B cell (primary cell): Measurements from ENCODE around the gene SLC6A7. TPM values are rescaled to one million over a fixed set of nuclear protein-coding genes. Genes with fewer than 3 reads are reported as not detected.

ENCODE experiments used
- ATAC-seq: fragments of 200-7000 bp; cut with Tn5 transposase; one replicate; pipeline ENCODE4 v1.10.0; 2021; ENCODE audit warnings: low read depth, mild to moderate bottlenecking, moderate number of reproducible peaks, moderate library complexity
- CTCF ChIA-PET: fragments of 350-600 bp; sonication (Branson Sonifier 250); formaldehyde crosslinking; loops from one replicate; lab custom pipeline; 2021; ENCODE audit warnings: antibody characterized with exemption, inconsistent platforms; lab: Charles Lee
- POLR2A ChIA-PET: fragments of 350-600 bp; sonication (Branson Sonifier 250); formaldehyde crosslinking; loops from one replicate; lab custom pipeline; 2021; ENCODE audit warnings: antibody characterized with exemption; lab: Charles Lee
- DNase-seq: peaks from one replicate; pipeline ENCODE4 v3.0.0; 2013
- H2AFZ ChIP-seq: 2 replicates; pipeline ENCODE4 v1.6.1; 2012; ENCODE audit warnings: mild to moderate bottlenecking, low read depth, low read length; ENCODE audit not compliant: insufficient read depth, poor library complexity, severe bottlenecking
- H3K27ac ChIP-seq, 2 donors: 1 replicate in 1 of 2; 2 replicates in 1 of 2; pipeline ENCODE4 v1.5.1; 2012 to 2013; ENCODE audit warnings: low read length in 2 of 2, mild to moderate bottlenecking in 2 of 2, moderate library complexity in 1 of 2
- H3K27me3 ChIP-seq, 4 experiments: fragments of 200-600 bp in 1 of 4; sonication (generic) in 1 of 4; replicated peaks in 1 of 4; 1 replicate in 2 of 4; 2 replicates in 2 of 4; pipeline versions ENCODE4 v1.6.1 to v1.7.0; 2013 to 2016; ENCODE audit warnings: low read length in 3 of 4, mild to moderate bottlenecking in 2 of 4, mixed read lengths in 1 of 4, moderate library complexity in 1 of 4; ENCODE audit not compliant: insufficient read depth in 4 of 4, control insufficient read depth in 3 of 4; ENCODE audit errors: control extremely low read depth in 1 of 4
- H3K36me3 ChIP-seq, 2 experiments: replicated peaks in 1 of 2; 1 replicate in 1 of 2; 2 replicates in 1 of 2; pipeline versions ENCODE4 v1.6.1 to v1.7.1; 2013; ENCODE audit warnings: low read length in 1 of 2; ENCODE audit not compliant: insufficient read depth in 2 of 2, control insufficient read depth in 1 of 2; ENCODE audit errors: control extremely low read depth in 1 of 2, extremely low read depth in 1 of 2
- H3K4me1 ChIP-seq, 2 donors: fragments of 200-600 bp in 1 of 2; sonication (generic) in 1 of 2; 1 replicate in 1 of 2; 2 replicates in 1 of 2; pipeline versions ENCODE4 v1.5.1 to v1.6.1; 2013 to 2017; ENCODE audit warnings: low read length in 2 of 2; ENCODE audit not compliant: control insufficient read depth in 2 of 2, insufficient read depth in 2 of 2
- H3K4me2 ChIP-seq: replicated peaks from 2 replicates; pipeline ENCODE3; 2012; ENCODE audit warnings: mild to moderate bottlenecking, low read depth, low read length; ENCODE audit not compliant: poor library complexity, severe bottlenecking
- H3K4me3 ChIP-seq, 5 experiments: fragments of 200-600 bp in 1 of 5; sonication (generic) in 1 of 5; 1 replicate in 3 of 5; 2 replicates in 2 of 5; pipeline versions ENCODE4 v1.5.1 to v1.7.0; 2011 to 2016; ENCODE audit warnings: low read length in 4 of 5, mild to moderate bottlenecking in 4 of 5, low read depth in 2 of 5, control low read depth in 1 of 5, moderate library complexity in 1 of 5; ENCODE audit not compliant: insufficient read depth in 1 of 5; ENCODE audit errors: control extremely low read depth in 1 of 5, extremely low read depth in 1 of 5
- H3K79me2 ChIP-seq: fragments of 200-600 bp; sonication (generic); one replicate; pipeline ENCODE4 v1.6.0; 2016; ENCODE audit warnings: low read length; ENCODE audit not compliant: control insufficient read depth, insufficient read depth
- H3K9ac ChIP-seq: fragments of 200-600 bp; sonication (generic); 2 replicates; pipeline ENCODE4 v1.6.1; 2017; ENCODE audit warnings: mild to moderate bottlenecking, low read length, moderate library complexity
- H3K9me3 ChIP-seq, 3 donors: one replicate each; pipeline versions ENCODE4 v1.6.1 to v1.7.1; 2013; ENCODE audit warnings: low read length in 2 of 3; ENCODE audit not compliant: control insufficient read depth in 2 of 3, insufficient read depth in 1 of 3; ENCODE audit errors: control extremely low read depth in 1 of 3
- H4K20me1 ChIP-seq: 2 replicates; pipeline ENCODE4 v1.6.0; 2012; ENCODE audit warnings: mild to moderate bottlenecking, low read length; ENCODE audit not compliant: insufficient read depth, control insufficient read depth, poor library complexity, severe bottlenecking
- H3K27ac Mint-ChIP-seq: one replicate; pipeline ENCODE4 v1.8.0; 2021; ENCODE audit warnings: mixed read lengths
- H3K27me3 Mint-ChIP-seq: one replicate; pipeline ENCODE4 v1.8.0; 2021; ENCODE audit warnings: mixed read lengths
- H3K4me1 Mint-ChIP-seq: one replicate; pipeline ENCODE4 v1.8.0; 2021; ENCODE audit warnings: mixed read lengths
- H3K4me3 Mint-ChIP-seq: one replicate; pipeline ENCODE4 v1.8.0; 2021; ENCODE audit warnings: mixed read lengths
- H3K9me3 Mint-ChIP-seq: one replicate; pipeline ENCODE4 v1.8.0; 2022; ENCODE audit warnings: mixed read lengths; ENCODE audit not compliant: insufficient read depth
- CTCF ChIP-seq: fragments of 200-600 bp; IDR thresholded peaks from one replicate; pipeline ENCODE4 v1.8.0; 2022; ENCODE audit warnings: antibody characterized with exemption, mild to moderate bottlenecking
- EZH2 ChIP-seq: IDR thresholded peaks from 2 replicates; pipeline ENCODE4 v1.6.1; 2012; ENCODE audit warnings: borderline replicate concordance, low read depth, mild to moderate bottlenecking, moderate library complexity, low read length; ENCODE audit not compliant: insufficient read depth, poor library complexity, severe bottlenecking
- WGBS: methylation state at CpG from one replicate; pipeline ENCODE4 v1.1.5; 2013; ENCODE audit warnings: missing lambda C conversion rate; ENCODE audit not compliant: insufficient coverage; 5-methylcytosine and 5-hydroxymethylcytosine counted together
- intact Hi-C: fragments of 100-400 bp; cut with micrococcal nuclease; formaldehyde crosslinking; loops from one replicate; pipeline ENCODE4 v1.10.0; 2022
- polyA plus RNA-seq: library from polyadenylated mRNA; depleted of rRNA; stranded (reverse); fragments of >200 nt; gene quantifications from 2 replicates; pipeline ENCODE4 v1.2.3, GENCODE V29; 2012
- total RNA-seq, 2 donors: library from RNA; stranded (reverse); fragments of 120-200 nt in 1 of 2; gene quantifications; 1 replicate in 1 of 2; 2 replicates in 1 of 2; pipeline versions ENCODE4 v1.2.3 to v1.2.4, GENCODE V29; 2013 to 2022

Gene SLC6A7
- total and polyA plus RNA-seq, 2 donors (not counting 1 experiment from before 2014, with no cell fraction given), result not detected

- ChIA-PET CTCF (interaction anchor here (0.6 to 2.7 kb wide), 6 partner anchors 20 to 576 kb away, joined by 3 to 10 read pairs (median 4); no protein-coding TSS in a partner anchor), POLR2A (no interaction called here)
- peaks cover 0 to 10% (median 2%) of the 10 kb centered on the region in 4 experiments for H3K27me3 ChIP-seq
- no peak overlapping the region for H3K9ac ChIP-seq
- H3K4me2 ChIP-seq, result no peak overlapping the region
- no peaks in the 10 kb centered on the region for H4K20me1 ChIP-seq
- TF ChIP-seq EZH2, result no peak
- no peak for TF ChIP-seq CTCF
- peaks cover 2 to 6% of the 10 kb centered on the region in 2 donors for H3K4me1 ChIP-seq
- Mint-ChIP-seq H3K4me1 (peaks cover 3% of the 10 kb centered on the region), H3K27ac (no peak overlapping the region), H3K27me3 (peaks cover 17% of the 10 kb centered on the region), H3K9me3 (no peaks in the 10 kb centered on the region), H3K4me3 (no peak overlapping the region)
- no peaks in the 10 kb centered on the region for H3K79me2 ChIP-seq
- peaks cover 0 to 3% (median 0%) of the 10 kb centered on the region in 3 donors for H3K9me3 ChIP-seq
- H2AFZ ChIP-seq, result no peak overlapping the region
- intact Hi-C loops, result loop anchor here (10.0 kb wide), 1 partner anchor 179 kb away; no protein-coding TSS in a partner anchor
- 93% methylated on average over 7 of the region's 7 CpGs for WGBS
- H3K27ac ChIP-seq, result no peak overlapping the region
- ATAC-seq (no peak), DNase-seq (no peak)
- no peak overlapping the region for H3K4me3 ChIP-seq
- no peaks in the 10 kb centered on the region for H3K36me3 ChIP-seq
These were observed 24.4 kb downstream of the SLC6A7 start for GRCh38 chr5:150214289-150214688.

- no peak overlapping the region for H3K9ac ChIP-seq
- no peaks in the 10 kb centered on the region for H3K9me3 ChIP-seq
- intact Hi-C loops, result loop anchor here (10.0 kb wide), 1 partner anchor 181 kb away; no protein-coding TSS in a partner anchor
- ChIA-PET CTCF (interaction anchor here (0.9 to 2.7 kb wide), 5 partner anchors 12 to 382 kb away, joined by 3 to 10 read pairs (median 4); no protein-coding TSS in a partner anchor), POLR2A (no interaction called here)
- peaks cover 15% of the 10 kb centered on the region for H3K27me3 Mint-ChIP-seq
- 75% methylated on average over 6 of the region's 10 CpGs for WGBS
- H3K9me3 Mint-ChIP-seq, result no peaks in the 10 kb centered on the region
- H3K4me1 ChIP-seq, result peaks cover 0 to 3% of the 10 kb centered on the region in 2 donors
- no peak overlapping the region for H3K4me3 ChIP-seq
- H3K27ac ChIP-seq, result no peak overlapping the region
- H3K79me2 ChIP-seq, result no peaks in the 10 kb centered on the region
- TF ChIP-seq CTCF, result no peak
- no peak for TF ChIP-seq EZH2
- no peak overlapping the region for H3K27ac Mint-ChIP-seq
- H3K4me1 Mint-ChIP-seq, result peaks cover 2% of the 10 kb centered on the region
- no peak overlapping the region for H3K4me2 ChIP-seq
- no peaks in the 10 kb centered on the region for H4K20me1 ChIP-seq
- DNase-seq (no peak), ATAC-seq (no peak)
- H3K27me3 ChIP-seq, result peaks cover 0 to 4% (median 2%) of the 10 kb centered on the region in 4 experiments
- no peaks in the 10 kb centered on the region for H3K36me3 ChIP-seq
- no peak overlapping the region for H2AFZ ChIP-seq
- no peak overlapping the region for H3K4me3 Mint-ChIP-seq
These were observed 26.4 kb downstream of the SLC6A7 start for GRCh38 chr5:150215979-150216944.
